HG03558 (cell line): ENCODE measurements around the gene TSPAN4.

ENCODE experiments used
- ATAC-seq: cut with Tn5 transposase; IDR thresholded peaks from one replicate; pipeline ENCODE4 v1.9.1; 2021; ENCODE audit warnings: moderate number of reproducible peaks; ENCODE audit not compliant: unreplicated experiment; ENCODE audit errors: extremely low read depth

The TSPAN4 gene

DNA sequence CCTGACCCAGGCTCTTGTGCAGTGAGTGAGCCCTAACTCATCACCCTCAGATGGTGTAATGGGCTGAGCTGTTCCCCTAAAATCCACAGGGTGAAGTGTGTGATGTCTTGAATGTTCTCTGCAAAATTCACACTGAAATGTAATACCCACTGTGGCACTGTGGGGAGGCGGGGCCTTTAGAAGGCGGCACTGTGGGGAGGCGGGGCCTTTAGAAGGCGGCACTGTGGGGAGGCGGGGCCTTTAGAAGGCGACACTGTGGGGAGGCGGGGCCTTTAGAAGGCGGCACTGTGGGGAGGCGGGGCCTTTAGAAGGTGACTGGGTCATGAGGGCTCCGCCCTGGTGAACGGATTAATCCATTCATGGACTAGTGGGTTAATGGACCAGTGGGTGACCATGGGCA is 34.9 kb downstream of the TSPAN4 start:
- no peak for ATAC-seq

DNA sequence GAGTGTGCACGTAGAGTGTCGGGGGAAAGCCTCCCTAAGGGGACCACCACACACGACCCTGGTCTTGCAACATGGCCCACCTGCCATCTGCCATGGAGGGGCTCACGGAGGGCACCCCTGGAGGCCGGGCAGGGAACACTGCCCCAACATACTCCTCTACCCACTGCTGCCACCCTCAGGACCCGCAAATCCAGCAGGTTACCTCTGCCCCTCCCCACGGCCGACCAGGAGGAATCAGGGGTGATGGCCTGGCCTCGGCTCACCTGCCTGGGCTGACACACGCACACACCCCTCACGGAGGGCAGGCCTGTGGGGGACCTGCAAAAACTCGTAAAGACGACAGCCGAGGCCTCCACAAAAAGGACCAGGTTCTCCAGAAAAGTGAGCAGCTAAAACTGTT is 37.8 kb downstream of the TSPAN4 start:
- ATAC-seq, result no peak

DNA sequence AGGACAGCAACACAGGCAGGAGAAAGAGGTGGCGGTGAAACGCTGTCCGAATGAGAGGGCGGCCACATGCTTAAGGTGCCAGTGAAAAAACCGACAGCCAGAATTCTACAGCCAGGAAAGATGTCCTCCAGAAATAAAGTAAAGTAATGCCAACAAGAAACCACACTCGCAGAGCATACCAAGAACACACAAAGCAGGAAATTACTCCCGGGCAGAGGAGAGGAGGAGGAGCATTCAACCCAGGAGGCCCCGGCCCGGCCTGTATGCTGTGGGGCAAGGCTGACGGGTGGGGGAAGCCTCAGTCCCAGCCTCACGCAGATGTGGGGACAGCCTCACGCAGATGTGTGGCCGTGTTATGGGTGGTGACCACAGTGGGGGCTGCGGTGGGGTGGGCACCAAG is 39.9 kb downstream of the TSPAN4 start:
- no peak for ATAC-seq

DNA sequence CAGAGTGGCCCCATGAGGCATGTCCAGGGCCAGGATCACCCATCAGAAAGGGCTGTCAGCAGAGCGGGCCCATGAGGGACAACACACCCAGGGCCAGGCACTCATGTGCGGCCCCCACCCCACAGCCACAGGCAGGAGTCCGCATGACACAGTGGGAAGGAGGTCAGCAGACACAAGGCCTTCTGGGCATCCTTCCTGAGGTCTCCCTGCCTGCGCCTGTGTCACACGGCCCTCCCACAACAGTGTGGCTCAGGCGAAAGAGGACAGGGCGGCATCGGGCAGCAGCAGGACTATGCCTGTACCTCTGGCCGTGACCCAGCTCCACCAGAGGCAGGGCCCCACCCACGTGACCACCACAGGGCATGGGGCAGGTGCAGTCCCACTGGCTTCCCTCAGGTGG is 40.9 kb downstream of the TSPAN4 start:
- no peak for ATAC-seq

DNA sequence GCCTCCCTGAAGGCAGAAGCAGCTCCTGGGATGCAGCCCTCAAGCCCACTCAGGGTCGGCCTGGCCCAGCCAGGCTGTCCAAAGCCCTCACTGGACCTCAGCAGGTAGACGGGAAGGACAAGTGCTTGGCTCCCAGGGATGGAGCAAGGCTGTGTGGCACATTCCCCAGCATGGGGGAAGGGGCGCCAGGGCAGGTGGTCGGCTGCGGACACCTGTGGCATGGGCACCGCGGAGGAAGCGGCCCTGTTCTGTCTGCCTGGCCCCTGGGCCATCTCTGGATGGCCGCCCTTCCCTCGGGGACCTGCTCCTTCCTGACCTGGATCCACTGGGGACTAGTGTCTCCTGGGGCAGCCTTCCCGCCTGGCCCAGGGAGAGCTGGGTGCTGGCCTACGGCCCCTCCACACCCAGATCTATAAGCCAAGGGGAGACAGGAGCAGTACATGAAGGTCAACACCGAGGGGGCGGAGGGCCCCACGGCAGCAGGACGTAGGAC is 42.0 kb downstream of the TSPAN4 start:
- ATAC-seq, result no peak

DNA sequence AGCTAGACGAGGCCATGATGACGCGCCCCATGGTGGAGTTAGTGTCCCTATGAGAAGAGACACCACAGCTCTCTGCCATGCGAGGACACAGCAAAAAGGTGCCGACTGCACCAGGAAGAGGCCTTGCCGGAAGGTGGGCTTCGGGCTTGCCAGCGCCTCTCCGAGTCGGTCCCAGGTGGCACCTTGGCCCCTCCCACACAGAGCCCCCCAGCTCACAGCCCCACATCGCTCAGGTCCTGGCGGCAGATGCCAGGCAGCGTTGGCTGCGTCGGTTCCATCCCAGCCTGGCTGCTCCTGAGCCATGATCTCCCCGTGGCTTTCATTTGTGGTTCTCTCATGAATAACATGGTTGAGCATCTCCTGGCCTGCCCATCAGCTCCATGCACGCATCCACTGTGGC is 43.9 kb downstream of the TSPAN4 start:
- no peak for ATAC-seq

DNA sequence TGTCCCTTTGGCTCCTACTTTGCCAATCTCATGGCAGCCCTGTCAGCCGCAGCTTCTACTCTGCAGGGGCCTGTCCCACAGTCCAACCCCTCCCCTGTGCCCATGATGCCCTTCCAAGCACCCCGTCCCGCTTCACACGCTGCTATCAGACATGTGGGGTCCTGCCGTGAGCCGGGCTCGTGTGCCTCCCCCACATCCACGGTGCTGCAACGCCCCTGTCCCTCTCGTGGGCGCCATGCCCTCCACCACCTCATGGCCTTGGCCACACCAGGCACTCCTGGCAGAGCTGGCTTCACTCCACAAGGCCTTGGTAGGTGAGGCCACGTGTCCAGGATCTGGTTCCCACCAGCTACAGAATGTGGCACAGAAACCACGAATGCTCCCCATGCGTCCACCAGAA is 44.9 kb downstream of the TSPAN4 start:
- no peak for ATAC-seq

DNA sequence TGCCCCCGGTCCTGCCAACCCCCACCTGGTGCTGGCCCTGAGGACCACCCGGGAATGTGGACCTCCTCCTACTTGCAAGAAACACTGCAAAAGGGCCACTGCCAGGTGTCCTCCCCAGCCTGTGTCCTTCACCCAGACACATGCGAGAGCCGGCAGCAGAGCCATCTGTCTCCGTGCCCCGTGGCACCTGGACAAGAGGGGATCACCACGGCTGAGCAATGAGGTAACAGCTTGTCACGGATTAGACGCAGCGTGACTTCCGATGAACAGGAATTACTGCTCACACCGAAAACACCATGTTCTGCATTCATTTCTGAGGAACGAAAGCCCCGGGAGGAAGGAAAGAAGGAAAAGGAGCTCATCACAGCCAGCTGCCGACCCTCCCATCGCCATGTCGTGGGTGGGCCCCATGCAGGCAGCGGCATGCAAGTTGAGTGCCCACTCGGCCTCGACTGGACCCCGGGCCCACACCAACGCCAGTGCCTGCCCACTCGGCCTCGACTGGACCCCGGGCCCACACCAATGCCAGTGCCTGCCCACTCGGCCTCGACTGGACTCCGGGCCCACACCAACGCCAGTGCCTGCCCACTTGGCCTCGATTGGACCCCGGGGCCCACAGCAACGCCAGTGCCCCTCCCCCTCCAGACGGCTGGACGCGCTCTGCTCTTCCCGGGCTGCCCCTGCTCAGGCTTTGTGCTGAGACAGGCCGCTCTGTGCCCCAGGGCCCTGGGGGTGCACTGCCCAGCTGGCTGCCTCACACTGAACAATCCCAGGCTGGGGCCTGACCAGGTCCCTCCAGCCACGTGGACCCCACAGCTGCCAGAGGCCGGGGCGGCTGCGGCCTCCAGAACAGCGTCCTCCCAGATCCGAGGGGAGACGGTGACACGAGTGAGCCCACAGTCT is 45.9 kb downstream of the TSPAN4 start:
- no peak for ATAC-seq

DNA sequence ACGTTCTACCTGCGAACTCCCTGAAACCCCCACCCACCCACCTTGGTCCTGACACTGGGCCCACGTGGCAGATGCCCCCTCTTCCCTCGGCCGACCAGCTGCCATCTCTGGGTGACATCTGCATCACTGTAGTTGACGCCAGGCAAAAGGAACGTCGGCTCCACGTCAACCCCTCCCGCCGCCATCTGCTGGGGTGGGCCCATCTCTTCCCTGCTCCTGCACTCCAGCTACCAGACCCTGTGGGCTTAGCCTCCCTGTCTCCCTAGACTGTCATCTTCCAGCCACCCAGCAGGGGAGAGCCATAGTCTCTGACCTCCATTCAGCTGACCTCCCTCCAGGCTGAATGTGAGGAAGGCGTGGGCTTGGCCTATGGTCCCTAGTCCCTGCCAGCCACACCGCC is 46.6 kb downstream of the TSPAN4 start:
- no peak for ATAC-seq

DNA sequence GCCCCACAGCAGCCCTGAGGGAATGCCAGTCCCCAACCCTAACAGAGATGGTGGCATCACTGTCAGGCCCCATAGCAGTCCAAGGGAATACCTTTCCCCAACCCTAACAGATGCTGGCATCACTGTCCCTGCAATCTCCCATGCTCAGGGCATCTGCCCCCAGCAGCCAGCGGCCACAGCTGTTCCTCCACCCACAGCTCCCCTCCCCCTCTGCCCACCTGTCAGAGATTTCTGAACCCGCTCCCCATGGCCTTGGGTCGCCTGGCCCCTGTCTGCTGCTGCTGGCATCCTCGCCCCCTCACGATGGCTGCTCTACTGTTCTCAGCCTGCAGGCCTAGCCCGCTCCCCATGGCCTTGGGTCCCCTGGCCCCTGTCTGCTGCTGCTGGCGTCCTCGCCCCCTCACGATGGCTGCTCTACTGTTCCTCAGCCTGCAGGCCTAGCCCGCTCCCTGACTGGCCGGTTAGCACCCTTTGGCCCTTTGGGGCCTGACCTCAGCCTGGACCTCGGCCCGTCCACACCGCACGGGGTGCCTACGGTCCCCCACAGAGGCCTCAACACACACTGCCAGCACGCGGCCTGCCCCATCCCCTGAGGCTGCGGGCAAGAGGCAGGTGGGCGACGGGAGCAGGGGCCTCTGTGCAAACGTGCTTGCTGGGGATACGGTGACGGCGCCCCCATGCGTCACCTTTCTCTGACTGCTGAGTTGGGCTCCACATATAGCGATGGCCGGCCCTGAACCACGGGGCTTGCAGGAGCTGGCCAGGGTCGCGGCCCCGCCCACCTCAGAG is 47.2 kb downstream of the TSPAN4 start:
- ATAC-seq, result no peak

DNA sequence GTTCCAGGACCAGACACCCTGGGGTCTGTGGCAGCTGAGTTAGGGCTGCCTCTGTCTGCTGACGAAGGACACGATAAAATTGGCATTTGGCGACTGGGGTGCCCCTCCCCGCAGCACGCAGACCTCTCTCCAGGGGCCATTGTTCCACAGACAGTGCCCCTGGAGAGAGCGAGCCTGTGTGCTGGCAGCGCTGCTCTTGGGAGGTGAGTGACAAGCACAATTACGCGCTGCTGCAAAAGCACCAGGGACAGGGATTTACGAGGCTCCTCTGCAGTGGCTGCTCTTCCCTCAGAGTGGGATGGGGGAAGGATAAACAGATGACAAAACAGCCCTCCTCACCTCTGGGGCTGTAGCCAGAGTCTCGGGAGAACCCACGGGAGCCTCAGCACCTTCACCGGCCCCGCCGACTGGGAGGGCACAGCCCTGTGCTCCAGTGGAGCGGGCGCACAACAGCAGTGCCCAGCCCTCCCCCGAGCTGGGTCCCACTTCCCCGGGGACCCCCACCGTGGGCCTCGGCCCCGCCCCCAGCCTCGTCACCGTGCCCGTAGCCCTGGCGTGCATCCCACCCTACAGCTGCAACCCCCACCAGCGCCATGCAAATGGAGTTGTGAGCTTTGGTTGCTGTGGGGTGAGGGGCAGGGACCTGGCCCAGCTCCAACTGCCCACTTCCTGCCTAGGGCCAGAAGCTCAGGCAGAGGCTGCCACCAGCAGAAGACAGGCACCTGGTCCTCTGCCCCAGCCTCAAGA is 48.3 kb downstream of the TSPAN4 start:
- ATAC-seq, result no peak

DNA sequence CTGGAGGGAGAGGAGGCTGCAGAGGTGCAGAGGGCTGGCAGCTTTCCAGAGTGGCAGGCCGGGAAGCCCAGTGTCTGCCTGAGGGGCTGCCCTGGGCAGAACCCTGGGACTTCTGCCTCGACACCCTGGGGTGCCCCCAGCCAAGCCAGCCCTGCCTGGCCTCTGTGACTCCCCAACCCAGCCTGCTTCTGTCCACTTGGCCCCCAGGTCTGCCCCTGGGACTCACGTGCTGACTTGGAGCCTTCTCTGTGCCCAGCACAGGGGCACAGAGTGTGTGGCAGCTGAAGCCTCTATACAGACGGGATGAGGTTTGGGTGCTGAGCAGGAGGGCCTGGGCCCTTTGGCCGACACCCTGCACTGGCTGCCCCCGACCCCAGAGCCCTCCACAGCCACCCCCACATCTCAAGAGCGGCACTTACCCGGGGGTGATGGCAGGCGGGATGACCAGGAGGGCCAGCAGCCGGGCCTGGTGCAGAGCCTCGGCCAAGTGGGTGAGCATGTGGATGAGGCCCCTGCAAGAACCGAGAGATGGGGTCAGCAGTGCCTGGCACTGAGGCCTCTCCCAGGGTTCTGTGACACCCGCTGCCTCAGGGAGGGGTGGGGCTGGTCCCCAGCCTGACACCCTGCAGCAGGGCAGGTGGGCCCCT is 50.5 kb downstream of the TSPAN4 start:
- ATAC-seq, result no peak

DNA sequence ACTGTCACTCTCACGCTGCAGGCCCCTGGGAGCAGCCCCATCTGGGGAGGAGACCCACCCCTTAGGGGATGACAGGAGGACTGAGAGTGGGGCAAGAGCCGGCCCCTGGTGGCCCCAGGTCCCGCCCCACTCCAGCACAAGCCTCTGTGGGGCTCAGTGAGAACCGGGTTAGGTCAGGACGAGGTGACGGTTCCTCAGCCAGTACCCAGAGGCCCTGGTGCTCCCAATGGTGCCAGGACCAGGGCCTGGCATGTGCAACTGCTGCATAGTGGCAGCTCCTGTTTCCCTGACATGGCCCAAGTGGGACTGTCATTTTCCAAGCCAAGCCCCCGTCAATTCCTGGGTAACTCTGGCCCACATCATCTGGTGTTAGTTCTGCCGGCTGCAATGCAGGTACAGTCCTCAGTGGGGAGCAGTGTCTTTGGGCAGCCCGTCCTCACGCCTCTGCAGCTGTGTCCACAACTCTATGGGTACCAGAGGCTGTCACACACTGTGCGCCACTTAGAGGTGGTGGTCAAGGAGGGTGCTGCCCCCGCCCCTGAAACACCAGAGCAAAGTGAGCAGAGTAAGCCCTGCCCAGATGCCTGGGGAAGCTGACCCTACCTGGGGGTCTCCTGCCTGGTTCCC is 52.0 kb downstream of the TSPAN4 start:
- ATAC-seq, result no peak

DNA sequence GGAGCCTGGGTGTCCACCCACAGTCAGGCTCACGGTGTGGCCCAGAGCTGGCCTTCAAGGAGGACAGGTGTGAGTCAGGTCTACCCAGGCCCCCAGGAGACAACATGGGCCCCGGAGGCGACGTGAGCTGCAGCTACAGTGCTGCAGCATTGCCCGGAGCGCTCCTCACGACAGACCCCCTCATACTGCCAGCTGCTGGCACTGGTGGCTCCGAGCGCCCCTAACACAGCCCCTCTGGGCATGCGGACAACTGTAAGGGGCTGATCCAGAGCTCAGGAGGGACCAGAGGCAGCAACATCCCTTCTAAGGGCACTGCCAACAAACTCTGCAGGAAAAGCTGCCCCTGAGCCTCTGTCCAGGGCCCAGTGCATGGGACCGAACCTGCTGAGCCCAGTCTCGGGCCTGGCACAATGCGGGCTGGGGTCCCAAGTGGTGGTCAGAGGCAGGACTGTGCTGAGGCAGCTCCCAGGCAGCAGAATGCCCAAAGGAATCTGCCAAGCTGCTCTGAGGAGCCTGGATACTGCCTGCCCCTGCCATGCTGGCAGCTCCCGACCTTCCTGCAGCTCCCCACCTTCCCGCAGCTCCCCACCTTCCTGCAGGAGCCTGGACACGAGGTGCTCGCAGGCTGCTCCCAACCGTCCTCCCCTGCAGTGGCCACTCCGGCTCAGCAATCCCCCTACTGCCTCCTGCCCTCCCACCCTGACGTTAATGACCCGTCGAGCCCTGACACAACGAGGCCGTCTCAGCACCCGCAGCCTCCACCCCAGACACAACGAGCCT is 52.9 kb downstream of the TSPAN4 start:
- no peak for ATAC-seq

DNA sequence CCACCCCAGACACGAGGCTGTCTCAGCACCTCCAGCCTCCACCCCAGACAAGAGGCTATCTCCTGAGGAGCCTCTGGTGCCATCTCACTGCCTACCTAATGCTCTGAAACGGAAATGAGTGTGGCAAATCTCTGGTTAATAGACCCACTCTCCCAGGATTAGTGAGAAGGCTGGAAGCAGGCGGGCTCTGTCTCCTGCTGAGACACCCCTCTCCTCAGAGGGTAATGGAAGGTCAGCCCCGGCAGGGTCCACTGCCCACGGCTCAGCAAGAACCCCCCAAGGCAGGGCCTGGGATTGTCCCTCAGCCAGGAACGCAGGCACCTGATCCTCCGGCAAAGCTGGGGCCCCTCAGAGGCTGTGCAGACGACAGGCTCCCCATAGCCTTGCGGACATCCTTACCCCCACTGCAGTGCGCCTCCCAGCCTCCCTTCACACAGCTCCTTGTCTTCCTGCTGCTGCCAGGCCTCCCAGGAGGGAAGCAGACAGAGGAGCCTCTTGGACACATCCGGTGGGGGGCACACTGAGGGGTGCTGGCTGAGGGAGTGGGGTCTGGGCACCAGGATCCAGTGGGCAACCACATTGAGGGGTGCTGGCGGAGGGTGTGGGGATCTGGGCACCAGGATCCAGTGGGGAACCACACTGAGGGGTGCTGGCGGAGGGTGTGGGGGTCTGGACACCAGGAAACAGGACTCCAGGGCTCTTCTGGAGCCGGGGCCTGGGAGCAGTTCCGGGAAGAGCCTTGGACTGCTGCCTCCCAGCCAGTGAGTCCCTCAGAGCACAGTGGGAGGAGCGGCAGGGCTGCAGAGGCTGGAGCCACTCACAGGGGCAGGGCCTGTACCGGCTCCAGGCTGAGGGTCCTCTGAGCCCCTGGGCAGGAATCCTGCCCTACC is 54.8 kb downstream of the TSPAN4 start:
- no peak for ATAC-seq

DNA sequence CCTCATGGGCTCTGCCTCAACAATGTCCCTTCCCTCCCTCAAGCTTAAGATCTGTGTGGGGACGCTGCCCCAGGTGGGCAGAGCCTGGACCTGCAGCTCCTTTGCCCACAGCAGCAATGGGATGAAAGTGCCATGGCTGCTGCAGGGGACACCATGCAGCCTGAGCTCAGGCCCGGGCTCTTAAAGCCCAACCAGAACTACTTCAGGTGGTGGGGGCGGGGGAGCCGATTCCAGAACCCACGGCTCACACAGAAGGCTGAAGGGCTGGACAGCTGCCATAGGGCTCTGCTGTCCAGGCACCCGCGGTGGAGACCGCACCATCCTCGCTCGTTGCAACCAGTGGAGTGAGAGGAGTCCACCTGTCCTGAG is 55.5 kb downstream of the TSPAN4 start:
- ATAC-seq, result no peak

DNA sequence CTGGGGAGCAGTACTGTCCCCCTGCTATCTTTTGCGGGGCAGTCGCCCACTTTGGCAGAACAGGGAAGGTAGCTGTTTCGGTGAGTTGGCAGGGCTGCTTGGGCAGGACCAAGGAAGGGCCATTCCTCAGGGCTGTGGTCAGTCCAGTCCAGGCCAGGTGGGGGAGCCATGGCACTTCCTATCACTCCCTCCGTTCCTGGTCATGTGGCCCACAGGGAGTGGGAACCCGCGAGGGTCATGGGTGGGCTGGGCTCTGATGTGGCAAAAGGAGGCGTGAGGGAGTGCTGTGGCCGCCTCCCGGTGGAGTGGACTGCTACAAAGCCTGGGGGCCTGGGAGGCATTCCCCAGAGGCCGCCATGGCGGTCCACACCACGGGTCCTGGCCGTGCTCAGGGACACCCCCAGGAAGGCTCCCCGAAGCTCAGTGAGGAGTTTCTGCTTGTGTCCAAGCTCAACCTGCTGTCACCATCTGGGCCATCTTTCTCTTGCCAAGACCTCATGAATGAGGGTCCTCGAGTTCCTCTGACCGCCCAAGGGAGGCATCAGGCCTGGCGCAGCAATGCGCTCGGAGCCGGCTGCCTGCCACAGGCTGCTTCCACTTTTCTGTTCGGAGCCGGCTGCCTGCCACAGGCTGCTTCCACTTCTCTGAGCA is 56.0 kb downstream of the TSPAN4 start:
- ATAC-seq, result no peak

DNA sequence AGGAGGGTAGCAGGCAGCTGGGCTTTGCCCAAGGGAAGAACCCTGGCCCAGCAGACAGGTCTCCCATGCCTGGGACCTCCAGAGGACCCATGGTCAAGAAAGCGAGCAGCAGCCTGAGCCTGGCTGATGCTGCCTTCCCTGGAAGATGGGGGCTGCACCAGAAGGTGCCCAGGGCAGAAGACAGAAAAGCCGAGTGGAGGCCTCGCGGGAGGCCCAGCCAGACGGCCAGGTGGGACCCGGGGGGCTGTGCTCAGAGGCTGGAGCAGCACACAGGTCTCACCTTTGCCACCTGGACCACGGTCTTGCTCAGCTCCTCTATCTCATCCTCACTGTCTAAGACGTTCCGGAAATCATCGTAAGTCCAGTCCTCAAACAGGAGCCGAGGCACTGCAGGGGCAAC is 57.1 kb downstream of the TSPAN4 start:
- no peak for ATAC-seq
